ENCODE measurements around the gene KRTAP10-2.

DNA sequence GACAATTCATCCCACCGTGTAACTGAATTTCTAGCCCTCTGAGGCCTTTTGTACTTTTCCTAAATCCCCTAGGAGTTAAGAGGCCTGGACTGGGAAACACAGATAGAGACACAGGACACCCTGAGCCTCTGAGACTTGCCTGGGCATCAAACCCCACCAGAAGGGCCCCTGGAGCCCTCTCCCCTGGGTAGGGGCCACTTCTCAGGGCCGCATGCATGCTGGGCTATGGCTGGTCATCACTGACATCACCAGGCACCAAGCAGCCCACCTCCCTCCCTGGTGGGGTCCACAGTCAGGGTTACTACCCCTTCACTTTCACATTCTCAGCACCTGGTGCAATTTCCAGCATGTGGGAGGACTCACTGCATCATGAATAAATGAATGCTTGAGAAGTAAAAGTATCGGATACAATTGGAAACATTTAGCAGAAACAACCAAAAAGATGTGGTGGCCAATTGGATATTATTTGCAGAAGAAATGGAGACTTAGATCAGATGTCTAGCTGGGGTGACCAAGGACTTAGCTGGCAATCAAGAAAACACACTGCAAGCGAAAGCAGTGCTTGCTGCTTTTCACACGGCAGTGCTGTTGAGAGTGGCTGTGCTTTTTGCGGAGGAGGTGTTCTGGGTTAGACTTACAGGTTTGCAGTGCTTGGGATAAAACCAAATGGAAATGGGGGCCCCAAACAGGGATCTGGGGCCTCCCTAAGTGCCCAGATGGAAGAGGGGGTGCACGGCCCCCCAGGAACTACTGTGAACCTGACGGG is 48.1 kb upstream of the KRTAP10-2 start:
- no peak for TF ChIP-seq POLR2AphosphoS5 (IDR thresholded peaks at IDR 0.05; ENCODE audit: low read depth, low read length)
- no peak for TF ChIP-seq TAF1 (IDR thresholded peaks at IDR 0.05; ENCODE audit: low read depth, low read length)
- no peak for TF ChIP-seq SPI1 (IDR thresholded peaks at IDR 0.05; ENCODE audit: low read depth, low read length)
- no peak for TF ChIP-seq POLR2A (IDR thresholded peaks at IDR 0.05; ENCODE audit: low read depth, low read length)
- no peak for TF ChIP-seq PAX5 (IDR thresholded peaks at IDR 0.05; ENCODE audit: insufficient read depth, low read length, severe bottlenecking)
- no peak for TF ChIP-seq POU2F2 (IDR thresholded peaks at IDR 0.05; ENCODE audit: low read depth, low read length)

Data from GM12891 (cell line).